WI38 (cell line): ENCODE measurements around the gene ATPAF1.
"Not testable (repeated sequence)": the region's sequence is repeated elsewhere in the genome, so short reads cannot be mapped to it uniquely, and the experiment has no call there.

Experiments used
- H3K4me3 ChIP-seq: 2 replicates; pipeline ENCODE4 v1.5.1; 2011; ENCODE audit warnings: low read depth, mild to moderate bottlenecking, control low read depth, low read length
- CTCF ChIP-seq: IDR thresholded peaks from 2 replicates; pipeline ENCODE4 v1.5.1; 2012; ENCODE audit warnings: low read depth, mild to moderate bottlenecking, control low read depth, low read length

Gene ATPAF1

GRCh38 chr1:46699666-46700065 is 31.5 kb upstream of the ATPAF1 start:
- no peak for TF ChIP-seq CTCF
- H3K4me3 ChIP-seq: no peak overlapping the region

GRCh38 chr1:46697053-46697452 is 28.9 kb upstream of the ATPAF1 start:
- no peak for TF ChIP-seq CTCF
- H3K4me3 ChIP-seq: no peak overlapping the region

- not testable (repeated sequence) for H3K4me3 ChIP-seq
These were observed 26.5 kb upstream of the ATPAF1 start for GRCh38 chr1:46694676-46695075.

- no peak overlapping the region for H3K4me3 ChIP-seq
- no peak for TF ChIP-seq CTCF
These were observed 24.9 kb upstream of the ATPAF1 start for GRCh38 chr1:46692811-46693770.

- no peak overlapping the region for H3K4me3 ChIP-seq
- no peak for TF ChIP-seq CTCF
These were observed 24.0 kb upstream of the ATPAF1 start for GRCh38 chr1:46691997-46692790.

GRCh38 chr1:46690931-46691421 is 22.8 kb upstream of the ATPAF1 start:
- no peak for TF ChIP-seq CTCF

GRCh38 chr1:46689897-46690296 is 21.7 kb upstream of the ATPAF1 start:
- no peak overlapping the region for H3K4me3 ChIP-seq
- no peak for TF ChIP-seq CTCF

More at GRCh38 chr1:46690931-46691421, 22.8 kb upstream of the ATPAF1 start:
- no peak overlapping the region for H3K4me3 ChIP-seq
